GM19467 (cell line): ENCODE data around the gene ANGEL1.

Experiments
- ATAC-seq: cut with Tn5 transposase; IDR thresholded peaks from one replicate; pipeline ENCODE4 v1.9.1; 2021; ENCODE audit warnings: mild to moderate bottlenecking, moderate library complexity; ENCODE audit not compliant: unreplicated experiment

Gene ANGEL1

GRCh38 chr14:76780360-76780759, 32.3 kb downstream of the ANGEL1 start:
- ATAC-seq: no peak

DNA sequence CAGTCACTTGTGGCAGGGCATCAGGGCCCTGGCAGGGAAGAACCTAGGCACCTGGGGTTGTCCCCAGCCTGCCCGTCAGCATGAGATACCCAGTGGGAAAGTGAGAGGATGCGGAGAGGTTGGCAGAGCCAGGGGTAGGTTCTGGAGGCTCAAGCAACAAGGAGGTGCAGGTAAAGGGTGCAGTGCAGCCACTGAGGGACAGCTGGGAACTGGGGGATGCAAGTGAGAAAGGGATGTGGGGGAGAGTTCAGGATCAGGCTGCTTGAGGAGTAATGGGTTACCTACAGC, 32.7 kb downstream of the ANGEL1 start:
- ATAC-seq: no peak

DNA sequence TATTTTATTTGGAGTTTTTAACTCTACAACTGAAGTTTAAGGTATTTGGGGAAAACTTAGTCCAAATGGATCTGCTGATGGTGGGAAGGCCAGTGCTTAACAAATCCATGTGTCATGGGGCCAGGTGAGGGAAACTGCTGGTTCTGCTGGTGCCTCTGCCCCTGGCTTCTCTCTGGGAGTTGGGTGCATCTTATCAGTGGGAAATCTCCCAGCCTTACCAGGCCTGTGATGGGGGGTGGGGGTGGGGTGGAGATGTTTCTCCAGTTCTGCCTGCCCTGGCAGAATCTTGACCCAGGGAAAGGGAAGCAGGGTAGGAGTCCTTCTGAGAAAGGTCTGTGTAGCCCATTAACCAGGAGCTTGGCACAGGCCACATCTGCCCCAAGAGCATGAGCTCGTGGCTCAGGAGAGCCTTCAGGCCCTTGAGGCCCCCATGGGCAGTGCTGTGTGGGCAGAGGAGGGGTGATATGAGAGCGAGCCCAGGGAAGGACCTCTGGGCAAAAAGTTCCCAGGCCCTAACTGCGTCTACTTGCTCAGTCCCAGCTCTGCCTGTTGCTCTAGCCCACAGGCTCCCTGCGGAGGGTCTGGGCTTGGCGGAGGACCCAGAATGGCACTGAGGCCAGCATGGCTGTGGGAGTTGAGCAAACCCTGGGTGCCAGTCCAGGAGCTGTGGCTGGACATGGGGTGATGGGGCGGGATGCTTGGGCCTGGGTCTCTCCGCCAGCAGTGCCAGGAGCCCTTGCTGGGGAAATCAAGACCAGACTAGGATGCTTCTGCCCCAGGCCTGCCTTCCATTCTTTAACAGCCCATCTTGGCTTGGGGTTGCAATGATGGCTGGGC, 33.2 kb downstream of the ANGEL1 start:
- no peak for ATAC-seq

- no peak for ATAC-seq
Observed at GRCh38 chr14:76778546-76779215, 34.0 kb downstream of the ANGEL1 start.

- ATAC-seq: no peak
Observed at GRCh38 chr14:76777721-76778120, 35.0 kb downstream of the ANGEL1 start.

- ATAC-seq: no peak
Observed at GRCh38 chr14:76776428-76777251, 36.0 kb downstream of the ANGEL1 start.

DNA sequence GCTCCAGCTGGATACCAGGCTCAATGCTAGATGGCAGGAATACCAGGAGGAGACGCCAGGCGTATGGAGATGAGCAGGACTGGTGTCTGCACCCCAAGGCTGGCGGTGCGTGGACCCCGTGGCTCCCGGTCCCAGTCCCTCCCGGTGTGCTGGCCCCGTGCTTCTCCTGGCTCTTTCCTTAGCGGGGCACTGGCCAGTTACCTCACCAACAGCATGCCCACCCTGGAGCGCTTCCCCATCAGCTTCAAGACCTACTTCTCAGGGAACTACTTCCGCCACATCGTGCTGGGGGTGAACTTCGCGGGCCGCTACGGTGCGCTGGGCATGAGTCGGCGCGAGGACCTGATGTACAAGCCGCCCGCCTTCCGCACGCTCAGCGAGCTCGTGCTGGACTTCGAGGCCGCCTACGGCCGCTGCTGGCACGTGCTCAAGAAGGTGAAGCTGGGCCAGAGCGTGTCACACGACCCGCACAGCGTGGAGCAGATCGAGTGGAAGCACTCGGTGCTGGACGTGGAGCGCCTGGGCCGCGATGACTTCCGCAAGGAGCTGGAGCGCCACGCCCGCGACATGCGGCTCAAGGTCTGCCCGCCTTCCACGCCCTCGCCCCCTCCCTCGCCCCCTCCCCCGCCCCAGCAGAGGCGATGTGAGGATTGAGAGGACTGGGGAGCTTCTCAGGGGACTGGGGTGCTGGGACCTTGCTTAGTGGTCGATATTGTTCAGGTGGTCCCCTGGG, 36.8 kb downstream of the ANGEL1 start:
- ATAC-seq: no peak

- ATAC-seq: no peak
Observed at GRCh38 chr14:76774821-76775694, 37.6 kb downstream of the ANGEL1 start.

DNA sequence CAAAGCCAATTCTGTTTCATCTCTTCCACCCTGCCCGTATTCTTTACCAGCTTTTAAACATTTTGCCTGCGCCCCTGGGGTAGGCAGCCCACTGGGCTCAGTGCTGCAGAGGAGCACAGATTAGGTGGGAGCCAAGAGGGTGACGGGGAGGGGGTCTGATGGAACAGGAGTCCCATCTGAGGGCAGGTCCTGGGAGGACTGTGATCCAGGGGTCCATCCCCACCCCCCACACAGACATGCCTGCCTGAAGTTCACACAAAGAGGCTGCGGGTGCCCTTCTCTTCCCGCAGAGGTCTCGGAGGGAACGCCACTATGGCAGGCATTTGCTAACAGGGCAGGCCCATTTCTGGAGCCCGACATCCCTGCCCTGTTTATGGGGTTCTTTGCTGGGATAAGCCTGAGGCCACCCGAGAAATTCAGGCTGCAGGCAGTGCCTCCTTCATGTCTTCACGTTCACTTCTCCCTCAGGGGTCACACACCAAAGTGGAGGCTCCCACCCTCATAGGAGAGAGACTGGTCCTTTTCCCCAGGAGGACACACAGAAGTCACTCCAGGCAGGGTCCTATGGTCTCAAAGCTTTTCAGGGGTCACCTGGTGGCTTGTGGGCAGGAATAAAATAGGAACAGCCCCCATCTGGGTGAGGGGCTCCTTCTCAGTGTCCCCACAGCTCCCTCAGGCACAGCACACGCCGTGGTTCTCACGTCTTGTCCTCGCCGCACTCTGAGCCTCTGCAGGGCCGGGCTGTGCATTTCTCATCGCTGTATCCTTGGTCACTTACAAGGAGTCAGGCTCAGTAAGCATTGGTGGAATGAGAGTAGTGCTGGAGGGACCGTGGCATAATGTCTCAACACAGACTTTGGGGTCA, 38.5 kb downstream of the ANGEL1 start:
- no peak for ATAC-seq

GRCh38 chr14:76773188-76773885, 39.3 kb downstream of the ANGEL1 start:
- ATAC-seq: no peak

DNA sequence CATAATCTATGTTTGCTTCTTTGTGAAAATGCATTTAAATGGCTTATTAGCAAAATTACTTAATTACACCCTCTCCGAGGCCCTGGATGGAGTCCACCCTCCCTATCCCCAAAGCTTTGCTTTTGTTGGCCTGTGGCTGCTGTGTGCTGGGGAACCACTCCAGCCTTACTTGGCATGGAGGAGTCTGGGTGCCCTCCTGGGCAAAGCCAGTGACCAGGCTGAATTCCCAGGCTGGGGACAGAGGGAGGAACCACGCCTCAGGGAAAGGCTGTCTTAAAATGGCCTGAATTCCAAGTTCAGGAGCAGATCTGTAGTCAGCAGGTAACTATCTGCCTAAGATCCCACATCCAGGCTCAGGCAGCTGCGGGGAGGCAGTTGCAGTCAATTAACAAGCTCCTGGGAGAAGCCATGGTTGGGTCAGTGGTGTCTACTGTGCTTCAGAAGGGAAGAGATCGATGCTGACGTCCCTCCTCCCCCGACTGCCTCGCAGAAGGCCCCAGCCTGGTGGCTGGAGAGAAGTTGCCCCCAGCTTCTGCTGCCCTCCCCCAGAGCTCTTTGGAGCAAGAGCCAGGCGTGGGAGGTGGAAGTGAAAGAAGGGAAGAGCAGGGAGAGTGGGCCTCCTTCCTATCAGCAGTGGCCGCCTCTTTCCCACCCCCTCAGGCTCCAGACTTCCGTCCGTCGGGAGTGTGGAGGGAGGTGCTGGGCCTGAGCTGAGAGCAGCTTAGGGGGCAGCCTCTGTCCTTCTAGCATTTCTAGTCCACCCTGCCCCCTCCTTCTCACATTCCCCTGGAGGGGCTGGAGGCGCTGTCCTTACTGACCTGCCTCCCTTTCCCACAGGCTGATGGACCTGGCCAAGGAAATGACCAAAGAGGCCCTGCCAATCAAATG, 40.1 kb downstream of the ANGEL1 start:
- no peak for ATAC-seq

DNA sequence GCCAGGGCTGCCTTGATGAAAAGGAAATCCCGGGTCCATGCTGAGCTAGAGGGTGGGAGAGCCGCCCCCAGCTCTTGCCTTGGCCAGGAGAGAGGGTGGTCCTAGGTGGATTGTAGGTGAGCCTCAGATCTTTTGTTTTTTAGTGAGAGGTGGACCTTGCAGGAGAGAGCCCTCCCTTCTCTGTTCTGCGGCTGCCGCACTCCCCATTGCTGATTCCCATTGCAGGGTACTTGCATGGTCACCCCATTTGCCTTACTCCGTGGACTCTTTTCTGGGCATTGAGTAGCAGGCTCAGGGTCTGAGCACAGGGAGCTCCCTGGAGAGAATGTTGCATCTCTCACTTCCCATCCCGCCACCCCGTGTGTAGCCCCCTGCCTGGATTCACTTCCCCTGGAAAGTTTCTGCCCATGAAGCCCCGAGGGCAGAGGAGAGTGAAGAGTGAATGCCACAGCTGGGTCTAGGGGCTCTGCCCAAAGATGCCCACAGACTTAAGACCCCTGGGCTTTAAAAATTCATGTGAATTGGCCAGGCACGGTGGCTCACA, 41.2 kb downstream of the ANGEL1 start:
- no peak for ATAC-seq

DNA sequence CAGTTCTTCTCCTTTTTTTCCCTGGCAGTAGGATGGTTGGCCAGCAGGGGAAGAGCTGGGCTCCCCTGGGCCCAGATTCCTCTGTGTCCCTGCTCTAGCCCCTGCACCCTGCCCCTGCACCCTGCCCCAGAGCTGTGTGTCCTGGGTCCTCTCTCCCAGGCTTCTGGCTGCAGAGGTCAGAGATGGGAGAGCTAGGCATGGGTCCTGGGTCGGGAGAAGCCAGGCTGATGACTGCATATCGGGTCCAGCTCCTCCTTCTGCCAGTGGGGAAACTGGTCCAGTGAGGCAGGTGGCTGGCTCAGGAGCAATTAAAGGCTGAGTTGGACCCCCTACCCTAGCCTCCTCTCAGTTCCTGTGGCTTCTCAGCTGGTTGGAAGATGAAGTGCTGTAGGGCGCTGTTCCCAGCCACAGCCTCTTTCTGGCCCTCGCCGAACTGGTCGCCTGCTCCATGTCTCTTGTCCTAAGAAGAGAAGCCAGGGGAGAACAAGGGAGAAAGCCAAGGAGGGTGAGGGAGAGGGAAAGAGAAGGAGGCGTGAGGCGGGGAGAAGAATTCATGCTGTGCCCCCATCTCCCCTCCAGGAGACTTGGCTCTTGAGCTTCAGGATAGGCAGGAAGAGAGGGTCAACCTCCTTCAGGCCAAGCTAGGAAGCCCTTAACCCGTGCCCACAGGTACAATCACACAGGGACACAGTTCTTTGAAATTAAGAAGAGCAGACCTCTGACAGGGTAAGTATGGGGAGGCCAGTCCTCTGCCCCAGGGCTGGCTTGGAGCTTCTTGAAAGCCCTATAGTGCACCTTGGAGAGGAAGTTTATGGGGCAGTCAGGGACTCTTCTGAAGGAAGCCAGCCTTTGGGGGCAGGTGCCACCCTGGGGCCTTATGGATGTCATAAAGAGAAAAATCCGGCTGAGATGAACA, 41.9 kb downstream of the ANGEL1 start:
- ATAC-seq: no peak

DNA sequence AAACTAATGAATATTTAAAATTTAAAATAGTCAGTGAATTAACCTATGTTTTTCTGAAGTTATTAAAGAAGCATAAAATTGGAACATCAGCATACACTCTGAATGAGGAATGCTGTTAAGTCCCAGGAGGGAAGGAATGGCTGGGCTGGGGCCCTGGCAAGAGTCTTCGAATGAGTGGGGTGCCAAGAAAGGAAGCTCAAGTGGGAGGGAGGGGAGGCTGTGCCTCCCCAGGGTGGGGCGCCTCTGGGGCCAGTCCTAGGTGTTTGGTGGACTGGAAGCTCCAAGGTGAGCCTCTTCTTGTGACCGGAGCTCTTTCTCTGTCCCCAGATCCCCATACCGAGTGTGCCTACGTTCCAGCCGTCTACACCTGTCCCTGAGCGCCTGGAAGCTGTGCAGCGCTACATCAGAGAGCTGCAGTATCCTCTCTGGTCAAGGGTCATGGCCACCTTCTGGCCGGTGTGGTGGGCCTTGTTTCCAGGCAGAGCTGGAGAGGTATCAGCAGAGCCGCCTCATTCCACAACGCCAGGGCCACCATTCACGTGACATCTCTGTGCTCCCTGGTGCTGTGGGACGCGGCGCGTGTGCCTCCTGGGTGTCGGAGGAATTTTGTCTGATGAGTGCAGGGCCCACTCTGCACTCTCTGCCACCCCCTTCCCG, 42.9 kb downstream of the ANGEL1 start:
- ATAC-seq: no peak

DNA sequence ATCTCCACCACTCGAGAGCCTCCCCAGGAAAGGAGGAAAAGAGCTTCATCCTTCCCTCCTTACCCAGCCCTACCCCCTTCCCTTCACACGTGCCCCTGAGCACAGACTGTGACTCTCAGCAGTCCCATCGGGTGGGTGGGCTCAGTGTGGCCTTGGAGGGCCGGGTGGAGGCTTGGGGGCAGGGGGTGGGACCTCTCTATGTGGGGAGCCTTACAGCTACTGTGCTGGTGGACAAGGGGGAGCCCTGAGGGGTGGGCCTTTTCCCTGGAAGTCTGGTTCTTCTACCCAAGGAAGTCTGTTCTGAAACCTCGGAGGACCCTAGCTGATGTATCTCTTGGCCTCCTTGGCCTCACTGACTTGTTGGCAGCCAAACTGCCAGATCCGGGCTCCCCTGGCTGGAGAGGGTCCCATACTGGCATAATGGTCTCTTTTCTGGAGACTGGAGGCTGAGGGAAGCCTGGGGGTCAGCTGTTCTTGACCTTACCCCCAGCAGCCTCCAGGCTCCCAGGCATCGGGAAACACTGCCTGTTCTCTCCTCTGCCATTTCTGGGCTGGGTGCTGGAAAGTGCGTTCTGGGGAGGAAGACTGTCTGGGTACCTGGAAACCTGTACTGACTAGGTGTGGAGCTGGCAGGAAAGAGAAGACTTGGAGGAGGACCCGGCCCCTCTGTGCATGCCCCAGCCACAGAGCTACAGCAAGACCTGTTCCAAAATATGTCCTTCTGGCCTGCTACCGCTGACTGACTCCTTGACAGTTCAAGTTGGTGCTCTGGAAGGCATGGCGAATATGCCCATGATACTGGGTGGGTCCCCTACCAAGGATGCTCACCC, 43.8 kb downstream of the ANGEL1 start:
- no peak for ATAC-seq
